C4-2B (cell line): Measurements from ENCODE around the gene ADORA3.

Source experiments
- CTCF ChIP-seq: fragments of 450-650 bp; conservative IDR thresholded peaks from 2 replicates; pipeline ENCODE4 v1.5.1; 2017; ENCODE audit warnings: mild to moderate bottlenecking
- ZFX ChIP-seq: fragments of 450-650 bp; IDR thresholded peaks from 2 replicates; pipeline ENCODE4 v1.6.1; 2017

- TF ChIP-seq CTCF (no peak), ZFX (no peak)
Observed at GRCh38 chr1:111513410-111514020, 10.1 kb upstream of the ADORA3 start.
